Calu3 (cell line): ENCODE measurements around the gene RELT. TPM values are rescaled to one million over a fixed set of nuclear protein-coding genes. Genes with fewer than 3 reads are reported as not detected.

ENCODE experiments used
- BruUV-seq: library from RNA; stranded (reverse); fragments of 400-500 nt; replicated peaks from 2 replicates; lab custom pipeline; 2021; lab: Mats Ljungman, UMichigan
- CTCF ChIA-PET: fragments of 300-600 bp; sonication (Branson Sonifier 250); formaldehyde crosslinking; loops from one replicate; lab custom pipeline; 2022; ENCODE audit warnings: antibody characterized with exemption; lab: Charles Lee
- DNase-seq: peaks from one replicate; pipeline ENCODE4 v3.0.0; 2022
- H3K27ac Mint-ChIP-seq: one replicate; pipeline ENCODE4 v1.8.0; 2022; ENCODE audit warnings: mixed read lengths; ENCODE audit not compliant: unreplicated experiment
- H3K27me3 Mint-ChIP-seq: one replicate; pipeline ENCODE4 v1.8.0; 2022; ENCODE audit warnings: mixed read lengths; ENCODE audit not compliant: unreplicated experiment
- H3K36me3 Mint-ChIP-seq: one replicate; pipeline ENCODE4 v1.8.0; 2022; ENCODE audit warnings: mild to moderate bottlenecking, moderate library complexity, mixed read lengths; ENCODE audit not compliant: insufficient read depth, unreplicated experiment
- H3K4me1 Mint-ChIP-seq: one replicate; pipeline ENCODE4 v1.8.0; 2022; ENCODE audit warnings: mild to moderate bottlenecking, low read depth, mixed read lengths; ENCODE audit not compliant: unreplicated experiment
- H3K4me3 Mint-ChIP-seq: one replicate; pipeline ENCODE4 v1.8.0; 2022; ENCODE audit warnings: mild to moderate bottlenecking, low read depth, moderate library complexity, mixed read lengths; ENCODE audit not compliant: unreplicated experiment
- H3K9me3 Mint-ChIP-seq: one replicate; pipeline ENCODE4 v1.8.0; 2022; ENCODE audit warnings: low read depth, mixed read lengths; ENCODE audit not compliant: unreplicated experiment
- intact Hi-C: fragments of 100-400 bp; cut with micrococcal nuclease; formaldehyde crosslinking; loops from one replicate; pipeline ENCODE4 v1.10.0; 2022; ENCODE audit not compliant: unreplicated experiment
- total RNA-seq: library from RNA; stranded (reverse); gene quantifications from 2 replicates; pipeline ENCODE4 v1.2.3, GENCODE V29; 2022
- TF ChIP-seq, protein P1 (sequence below): fragments of 200-600 bp; IDR thresholded peaks from one replicate; pipeline ENCODE4 v1.8.0; 2022; ENCODE audit warnings: antibody characterized with exemption; ENCODE audit not compliant: unreplicated experiment

The RELT gene
- total RNA-seq, 1 experiment from 2014 or later: 11.8 TPM

DNA sequence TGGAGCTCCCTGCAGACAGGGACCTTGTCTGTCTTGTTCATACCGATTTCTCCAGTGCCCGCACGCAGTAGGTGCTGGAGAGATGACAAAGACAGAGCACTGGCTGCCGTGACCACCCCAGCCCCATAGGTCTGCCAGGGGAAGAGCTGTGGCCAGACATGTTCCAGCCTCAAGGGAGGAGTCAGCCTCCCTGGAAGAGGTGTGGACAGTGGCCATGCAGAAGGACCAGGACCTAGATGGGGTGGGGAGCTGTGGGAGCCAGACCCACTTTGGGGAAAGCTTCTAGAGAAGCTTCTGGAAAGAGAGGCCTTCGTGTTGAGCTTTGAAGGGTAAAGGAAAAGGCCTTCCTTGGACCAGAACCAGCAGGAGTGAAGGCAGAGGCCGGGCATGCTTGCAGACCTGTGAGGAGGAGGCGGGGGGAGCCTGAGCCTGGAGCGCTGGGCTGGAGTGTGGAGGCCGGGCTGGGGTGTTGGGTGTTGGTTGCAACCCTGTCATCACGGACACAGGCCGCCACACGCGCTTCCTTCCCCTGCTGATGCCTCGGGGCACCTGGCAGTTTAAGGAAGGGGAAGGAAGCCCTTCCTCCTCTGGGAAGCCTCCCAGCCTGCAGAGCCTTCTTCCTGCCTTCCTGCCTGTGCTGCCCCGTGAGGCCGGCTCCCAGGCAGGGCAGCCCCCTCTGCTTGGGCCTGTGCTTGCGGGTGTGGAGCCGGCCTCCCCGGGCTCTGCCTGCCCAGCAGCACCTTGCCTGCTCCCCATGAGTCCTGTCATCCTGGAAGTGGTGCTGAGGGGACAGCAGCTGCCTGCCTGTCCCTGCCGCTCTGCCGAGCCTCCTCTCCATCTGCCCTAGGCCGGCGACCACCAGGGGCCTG lies 12.3 kb downstream of the RELT start:
- Mint-ChIP-seq H3K9me3 (no peaks in the 10 kb centered on the region), H3K4me3 (no peak overlapping the region), H3K27me3 (no peaks in the 10 kb centered on the region), H3K4me1 (peaks cover 35% of the 10 kb centered on the region), H3K36me3 (peaks cover 7% of the 10 kb centered on the region), H3K27ac (no peak overlapping the region)
- CTCF ChIA-PET: interaction anchor here (0.6 kb wide), 1 partner anchor 590 kb away, joined by 3 read pairs; no protein-coding TSS in a partner anchor
- no TSS peak for BruUV-seq
- TF ChIP-seq, protein P1, sequence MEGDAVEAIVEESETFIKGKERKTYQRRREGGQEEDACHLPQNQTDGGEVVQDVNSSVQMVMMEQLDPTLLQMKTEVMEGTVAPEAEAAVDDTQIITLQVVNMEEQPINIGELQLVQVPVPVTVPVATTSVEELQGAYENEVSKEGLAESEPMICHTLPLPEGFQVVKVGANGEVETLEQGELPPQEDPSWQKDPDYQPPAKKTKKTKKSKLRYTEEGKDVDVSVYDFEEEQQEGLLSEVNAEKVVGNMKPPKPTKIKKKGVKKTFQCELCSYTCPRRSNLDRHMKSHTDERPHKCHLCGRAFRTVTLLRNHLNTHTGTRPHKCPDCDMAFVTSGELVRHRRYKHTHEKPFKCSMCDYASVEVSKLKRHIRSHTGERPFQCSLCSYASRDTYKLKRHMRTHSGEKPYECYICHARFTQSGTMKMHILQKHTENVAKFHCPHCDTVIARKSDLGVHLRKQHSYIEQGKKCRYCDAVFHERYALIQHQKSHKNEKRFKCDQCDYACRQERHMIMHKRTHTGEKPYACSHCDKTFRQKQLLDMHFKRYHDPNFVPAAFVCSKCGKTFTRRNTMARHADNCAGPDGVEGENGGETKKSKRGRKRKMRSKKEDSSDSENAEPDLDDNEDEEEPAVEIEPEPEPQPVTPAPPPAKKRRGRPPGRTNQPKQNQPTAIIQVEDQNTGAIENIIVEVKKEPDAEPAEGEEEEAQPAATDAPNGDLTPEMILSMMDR: no peak
- intact Hi-C loops: no loop called here
- no peak for DNase-seq

DNA sequence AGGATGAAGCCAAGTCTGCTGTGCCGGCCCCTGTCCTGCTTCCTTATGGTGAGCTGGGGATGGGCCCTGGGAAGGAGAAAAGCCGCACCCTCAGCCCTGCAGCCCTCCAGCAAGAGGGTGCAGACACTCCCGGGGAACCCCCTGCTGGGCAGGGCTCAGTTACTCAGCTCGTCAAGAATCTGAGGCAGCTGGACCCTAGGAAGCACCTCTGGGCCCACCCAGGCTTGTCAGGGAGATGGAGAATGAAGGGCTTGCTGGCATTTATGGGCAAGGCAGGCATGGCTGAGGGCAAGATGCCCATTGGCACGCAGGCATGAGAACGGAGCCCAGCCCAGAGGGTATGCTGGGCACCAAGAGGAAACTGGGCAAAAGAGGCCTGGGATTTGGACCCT lies 12.9 kb downstream of the RELT start:
- intact Hi-C loops: no loop called here
- no peak for DNase-seq
- no TSS peak for BruUV-seq
- no peak overlapping the region for H3K4me3 Mint-ChIP-seq
- no peaks in the 10 kb centered on the region for H3K27me3 Mint-ChIP-seq
- no peaks in the 10 kb centered on the region for H3K9me3 Mint-ChIP-seq
- H3K27ac Mint-ChIP-seq: no peak overlapping the region
- TF ChIP-seq, protein P1: no peak
- H3K4me1 Mint-ChIP-seq: peaks cover 29% of the 10 kb centered on the region
- CTCF ChIA-PET: interaction anchor here (0.6 kb wide), 1 partner anchor 591 kb away, joined by 3 read pairs; no protein-coding TSS in a partner anchor
- H3K36me3 Mint-ChIP-seq: peaks cover 12% of the 10 kb centered on the region

DNA sequence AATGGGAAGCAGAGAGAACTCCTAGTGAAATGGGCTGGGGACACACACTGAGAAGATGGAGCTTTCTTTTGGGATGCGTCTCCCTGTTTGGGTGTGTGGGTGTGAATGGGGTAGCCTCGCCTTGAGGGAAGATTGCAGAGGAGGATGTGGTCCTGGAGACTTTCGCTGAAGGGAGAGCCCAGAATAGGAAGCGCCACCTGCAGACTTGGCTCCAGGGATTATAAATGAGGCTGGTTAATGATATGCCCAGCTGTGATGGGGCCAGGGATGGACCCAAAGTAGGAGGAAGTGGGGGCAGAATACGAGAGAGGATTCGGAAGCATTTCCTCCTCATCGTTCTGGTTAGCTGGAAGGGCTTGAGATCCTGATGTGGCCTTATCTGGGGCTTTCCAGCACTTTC lies 13.7 kb downstream of the RELT start:
- peaks cover 21% of the 10 kb centered on the region for H3K4me1 Mint-ChIP-seq
- H3K36me3 Mint-ChIP-seq: peaks cover 12% of the 10 kb centered on the region
- CTCF ChIA-PET: interaction anchor here (0.7 kb wide), 1 partner anchor 233 kb away, joined by 3 read pairs; no protein-coding TSS in a partner anchor
- no peaks in the 10 kb centered on the region for H3K27me3 Mint-ChIP-seq
- no peak overlapping the region for H3K4me3 Mint-ChIP-seq
- no peak overlapping the region for H3K27ac Mint-ChIP-seq
- no peaks in the 10 kb centered on the region for H3K9me3 Mint-ChIP-seq
- no peak for DNase-seq
- BruUV-seq: no TSS peak
- TF ChIP-seq, protein P1: no peak
- intact Hi-C loops: loop anchor here (5.0 kb wide), 1 partner anchor 83 kb away; the partner anchor contains the start of gene ARHGEF17

DNA sequence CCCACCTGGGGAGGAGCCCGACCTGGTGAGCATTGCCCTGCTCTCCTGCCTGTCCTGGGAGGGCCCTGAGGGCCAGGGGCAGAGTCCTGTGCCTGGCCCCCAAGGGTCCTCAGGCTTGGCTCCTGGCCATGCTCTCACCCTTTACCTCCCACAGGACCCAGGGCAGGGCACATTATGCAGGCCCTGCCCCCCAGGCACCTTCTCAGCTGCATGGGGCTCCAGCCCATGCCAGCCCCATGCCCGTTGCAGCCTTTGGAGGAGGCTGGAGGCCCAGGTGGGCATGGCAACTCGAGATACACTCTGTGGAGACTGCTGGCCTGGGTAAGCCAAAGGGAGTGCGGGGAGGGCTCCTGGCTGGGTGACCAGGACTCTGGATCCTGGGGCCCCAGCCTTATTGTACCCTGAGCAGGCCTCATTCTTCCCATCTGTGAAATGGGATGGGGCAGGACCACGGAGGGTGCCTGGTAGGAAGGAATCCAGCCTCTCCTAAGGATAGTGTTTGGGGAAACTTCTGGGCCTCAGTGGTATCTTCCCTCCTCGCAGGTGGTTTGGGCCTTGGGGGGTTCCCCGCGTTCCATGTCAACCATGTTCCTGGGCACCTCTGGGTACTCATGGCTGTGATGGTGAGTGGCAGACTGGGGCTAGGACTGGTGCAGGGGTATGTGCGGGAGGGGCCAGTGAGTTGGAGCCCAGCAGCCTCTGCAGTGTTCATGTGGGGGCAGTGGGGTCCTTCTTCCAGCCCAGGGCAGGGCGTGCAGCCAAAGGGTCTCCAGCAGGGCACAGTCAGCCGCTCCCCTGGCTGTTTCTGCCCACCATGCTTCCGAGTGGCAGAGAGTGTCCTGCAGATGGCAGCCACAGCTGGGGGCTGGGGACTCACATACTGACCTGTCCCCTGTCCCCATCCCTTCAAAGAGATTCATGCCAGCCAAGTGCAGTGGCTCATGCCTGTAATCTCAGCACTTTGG lies 14.7 kb downstream of the RELT start:
- DNase-seq: no peak
- Mint-ChIP-seq H3K4me3 (no peak overlapping the region), H3K36me3 (peaks cover 19% of the 10 kb centered on the region), H3K4me1 (peaks cover 19% of the 10 kb centered on the region), H3K27ac (no peak overlapping the region), H3K9me3 (no peaks in the 10 kb centered on the region), H3K27me3 (no peaks in the 10 kb centered on the region)
- CTCF ChIA-PET: interaction anchor here (0.7 kb wide), 1 partner anchor 232 kb away, joined by 3 read pairs; no protein-coding TSS in a partner anchor
- TF ChIP-seq, protein P1: no peak
- no TSS peak for BruUV-seq
- intact Hi-C loops: loop anchor here (5.0 kb wide), 1 partner anchor 84 kb away; the partner anchor contains the start of gene ARHGEF17
